Fibroblast of peridontal ligament (primary cell): Measurements from ENCODE around the gene ERH.

Experiments
- DNase-seq: peaks from one replicate; pipeline ENCODE4 v3.0.0-alpha.2; 2010; ENCODE audit errors: extremely low read depth

ERH gene

DNA sequence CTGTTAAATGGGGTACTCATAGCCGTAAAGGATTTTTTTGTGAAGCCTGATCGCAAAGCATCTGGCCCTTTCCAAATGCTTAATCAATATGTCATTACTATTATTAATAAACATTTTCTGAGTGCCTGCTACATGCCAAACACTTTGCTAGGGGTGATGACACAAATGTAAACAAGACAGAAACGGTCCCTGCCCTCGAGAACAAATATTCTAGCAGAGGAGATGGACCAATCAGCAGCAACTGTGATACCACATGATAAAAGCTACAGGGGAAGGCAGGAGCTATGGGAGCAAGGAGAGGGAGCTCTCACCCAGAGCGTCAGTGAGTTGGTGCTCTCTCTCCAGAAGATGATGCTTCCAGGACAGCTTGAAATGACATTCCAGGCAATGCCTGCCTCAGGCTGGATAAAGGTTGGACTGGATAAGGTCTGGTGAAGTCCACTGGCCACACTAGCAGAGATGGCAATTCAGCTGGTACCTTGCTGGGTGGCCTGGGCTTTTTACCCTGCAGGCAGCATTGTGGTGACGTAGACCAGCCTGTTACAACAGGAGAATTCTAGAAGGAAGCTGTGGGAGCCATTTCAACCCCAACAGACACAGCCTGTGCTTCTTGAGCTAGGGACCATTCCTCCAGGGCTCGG, 41.1 kb downstream of the ERH start:
- DNase-seq, result no peak

DNA sequence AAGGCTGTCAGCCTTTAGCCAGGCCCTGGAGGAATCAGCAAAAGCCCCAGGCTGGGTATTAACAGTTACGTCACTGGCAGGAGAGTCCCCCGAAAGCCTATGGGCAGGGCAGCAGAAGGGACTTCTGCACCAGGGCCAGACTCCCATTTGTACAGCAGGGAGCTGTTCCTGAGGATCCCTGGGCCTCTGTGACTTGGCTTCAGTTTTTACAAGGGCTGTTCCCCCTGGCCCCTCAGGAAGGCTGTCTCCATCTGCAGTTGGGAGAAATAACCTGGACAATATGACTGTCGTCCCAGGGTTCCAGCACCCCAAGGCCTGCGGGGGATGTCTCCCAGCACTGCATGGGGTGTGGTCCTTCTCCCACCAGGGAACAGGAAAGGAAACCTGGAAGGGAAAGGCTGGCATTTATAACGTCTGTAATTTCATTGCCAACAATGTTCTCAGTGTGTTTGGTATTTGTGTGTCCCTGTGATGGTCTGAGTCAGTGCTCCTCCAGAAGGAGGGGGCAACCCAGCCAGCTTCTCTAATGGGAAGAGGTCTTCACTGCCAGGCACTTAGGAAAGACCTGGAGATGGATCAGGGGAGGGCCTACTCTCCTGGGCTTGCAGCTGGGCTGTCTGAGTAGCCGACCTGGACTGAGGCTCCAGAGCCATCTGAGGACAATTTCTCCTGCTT, 42.4 kb downstream of the ERH start:
- peak; percentile 84 for DNase-seq

DNA sequence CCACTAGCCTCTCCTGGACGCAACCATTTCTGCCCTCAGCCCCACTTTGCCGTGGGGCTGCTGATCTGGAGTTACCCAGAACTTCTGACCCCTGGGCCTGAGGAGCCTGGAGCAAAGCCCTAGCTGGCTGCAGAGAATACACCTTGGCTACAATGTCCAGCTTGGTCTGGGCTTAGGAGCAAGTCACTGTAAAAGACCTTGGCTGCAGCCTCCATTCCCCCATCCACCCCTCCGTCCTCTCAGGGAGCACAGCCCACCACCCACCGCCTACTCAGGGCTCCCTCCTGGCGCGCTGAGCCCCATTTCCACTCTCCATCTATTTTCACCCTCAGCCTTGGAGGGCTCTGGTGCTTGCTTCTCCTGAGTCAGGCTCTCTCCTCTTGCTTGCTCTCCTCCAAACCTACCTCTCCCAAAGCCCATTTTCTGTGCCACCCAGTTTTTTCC, 42.9 kb downstream of the ERH start:
- DNase-seq, result no peak

DNA sequence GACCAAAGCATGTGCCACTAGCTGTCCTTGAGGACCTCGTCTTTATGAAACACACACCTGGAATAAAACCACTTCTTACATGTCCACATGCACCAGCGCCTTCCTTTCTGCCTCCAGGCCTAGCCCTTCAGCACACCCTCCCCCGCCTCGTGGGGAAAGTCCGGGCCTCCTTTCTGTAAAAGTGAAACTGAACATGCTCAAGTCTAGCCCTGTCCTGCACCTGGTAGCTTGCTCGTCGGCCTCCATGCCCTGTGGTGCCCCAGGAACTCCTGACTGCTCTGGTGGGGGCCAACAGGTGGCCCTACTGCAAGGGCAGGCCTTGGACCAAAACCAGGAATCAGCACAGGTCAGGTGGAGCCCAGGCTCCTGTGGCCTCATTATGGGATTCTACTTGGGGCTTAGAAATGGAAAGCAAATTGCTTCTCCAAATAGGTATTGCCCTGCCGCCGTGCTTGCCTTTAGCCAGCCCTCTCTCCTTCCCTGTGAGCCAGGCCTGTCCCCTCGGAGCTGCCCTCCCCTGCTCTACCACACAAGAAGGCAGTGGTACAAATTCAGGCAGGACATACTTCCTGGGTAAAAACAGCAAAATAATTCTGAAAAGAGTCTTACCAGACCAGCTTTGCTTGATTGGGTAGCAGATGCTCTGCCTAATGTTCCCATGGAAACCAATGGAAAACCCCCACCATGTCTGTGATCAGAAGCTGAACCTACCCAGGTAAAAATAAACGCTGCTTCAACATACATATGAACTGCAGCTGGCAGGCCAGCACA, 43.5 kb downstream of the ERH start:
- DNase-seq, result no peak

DNA sequence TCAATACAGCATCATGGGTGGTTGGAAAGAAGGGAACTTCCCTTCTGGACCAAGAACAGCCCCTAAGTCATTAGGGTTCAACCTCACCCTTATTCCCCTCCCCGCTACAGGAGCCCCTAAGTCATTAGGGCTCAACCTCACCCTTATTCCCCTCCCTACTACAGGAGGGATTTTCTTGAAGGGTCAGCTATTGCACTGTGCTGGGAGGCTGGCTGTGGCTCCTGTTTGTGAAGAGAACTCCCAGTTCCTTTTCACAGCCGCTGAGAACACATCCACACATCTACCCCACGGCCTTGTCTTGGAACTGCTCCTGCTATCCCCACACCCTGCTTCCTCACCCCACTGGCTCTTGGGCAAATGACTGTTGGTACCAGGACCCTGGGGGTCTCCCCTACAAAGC, 44.9 kb downstream of the ERH start:
- DNase-seq, result no peak

DNA sequence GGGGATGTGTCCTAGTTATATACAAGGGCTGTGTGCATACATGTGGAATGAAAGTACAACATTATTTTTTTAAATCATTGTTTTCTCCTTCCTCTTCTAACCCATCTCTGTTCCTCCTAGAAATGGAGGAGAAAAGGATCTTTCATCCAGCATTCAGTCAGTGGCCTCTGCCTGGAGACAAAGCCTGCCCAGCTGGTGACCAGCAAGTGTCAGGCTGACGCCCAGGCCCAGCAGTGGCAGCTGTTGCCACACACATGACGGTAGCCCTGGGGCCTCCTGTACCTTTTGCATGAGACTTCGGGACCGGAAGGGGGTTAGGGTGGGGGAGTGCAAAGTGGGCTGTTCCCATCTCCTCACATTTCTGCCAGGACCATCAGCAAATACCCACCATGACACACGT, 46.2 kb downstream of the ERH start:
- no peak for DNase-seq

DNA sequence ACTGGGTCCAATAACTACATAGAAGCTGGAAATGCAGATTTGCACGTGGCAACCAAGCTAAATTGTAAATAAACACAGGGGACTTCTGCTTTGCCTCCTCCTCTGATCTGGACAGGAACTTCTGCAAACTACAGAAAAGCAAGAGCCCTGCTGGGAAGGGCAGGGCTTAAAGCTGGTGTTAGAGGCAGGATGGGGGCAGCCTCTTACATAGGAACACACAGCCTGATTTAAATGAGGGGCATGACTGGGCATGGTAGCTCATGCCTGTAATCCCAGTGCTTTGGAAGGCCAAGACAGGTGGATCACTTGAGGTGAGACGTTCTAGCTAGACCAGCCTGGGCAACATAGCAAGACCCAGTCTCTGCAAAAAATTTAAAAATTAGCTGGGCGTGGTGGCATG, 46.7 kb downstream of the ERH start:
- no peak for DNase-seq

DNA sequence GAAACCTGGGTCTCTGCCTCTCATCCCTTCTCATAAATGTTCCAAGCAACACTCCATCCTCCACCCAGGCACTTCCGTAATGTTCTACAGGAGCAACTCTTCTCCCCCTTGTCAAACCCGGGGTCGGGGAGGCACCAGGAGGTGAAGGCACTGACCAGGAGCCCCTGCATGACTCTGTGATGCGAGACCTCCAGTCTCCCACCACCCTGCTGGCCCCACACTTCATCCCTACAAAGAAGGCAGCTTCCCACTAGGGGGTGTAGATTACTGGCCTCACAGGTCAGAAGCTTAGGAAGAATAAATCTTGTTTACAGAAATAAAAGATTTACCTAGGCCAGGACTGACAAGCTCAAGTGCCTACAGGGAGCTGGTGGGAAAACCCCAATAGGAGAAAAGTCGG, 47.2 kb downstream of the ERH start:
- no peak for DNase-seq

DNA sequence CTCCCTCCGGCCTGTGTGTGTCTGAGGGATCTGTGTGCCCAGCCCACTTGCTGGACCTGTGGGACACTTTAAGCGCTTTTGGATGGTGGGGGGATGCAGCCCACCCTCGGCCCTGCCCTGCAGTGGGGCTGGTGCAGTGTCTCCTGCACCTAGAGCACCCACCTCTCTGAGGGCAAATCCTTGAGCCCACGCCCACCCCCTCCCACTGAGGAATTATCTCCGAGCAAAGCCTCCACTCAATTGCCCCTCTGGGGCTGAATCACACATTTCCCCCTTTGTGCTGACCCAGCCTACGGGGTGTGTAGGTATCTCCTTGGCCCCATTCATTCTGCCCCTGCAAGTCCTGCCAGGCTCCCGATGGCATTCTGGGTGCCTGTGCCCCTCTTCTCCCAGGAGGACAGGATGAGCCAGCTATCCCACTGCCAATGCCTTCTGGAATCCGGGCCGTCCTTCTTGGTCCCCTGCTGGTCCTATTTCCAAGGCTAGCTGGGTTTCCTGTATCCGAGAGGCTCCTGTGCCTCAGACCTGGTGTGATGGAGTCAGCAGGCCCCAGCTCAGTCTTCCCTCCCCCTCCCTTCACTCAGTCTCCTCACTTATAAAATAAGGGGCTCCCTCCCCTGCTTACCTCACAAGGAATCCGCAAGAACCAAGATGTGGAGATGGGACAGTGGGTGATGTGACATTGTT, 48.9 kb downstream of the ERH start:
- no peak for DNase-seq

DNA sequence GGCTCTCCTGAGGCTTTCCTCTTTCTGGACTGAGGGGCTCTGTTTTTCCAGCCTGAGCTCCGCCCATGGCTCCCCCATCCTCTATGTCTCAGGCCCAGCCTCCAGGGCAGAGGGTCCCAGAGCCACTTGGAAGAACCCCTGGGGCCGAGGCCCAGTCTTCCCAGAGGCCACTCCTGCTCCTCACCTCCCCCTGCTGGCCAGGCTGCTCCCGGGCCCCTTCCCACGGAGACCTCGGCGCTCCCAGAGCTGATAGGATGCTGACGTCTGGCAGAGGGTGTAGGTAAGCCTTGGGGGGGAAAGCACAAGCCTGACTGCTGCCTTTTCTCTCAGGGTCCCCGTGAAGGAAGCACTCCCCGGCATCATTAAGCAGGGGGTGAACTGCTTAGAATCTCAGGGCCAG, 51.4 kb downstream of the ERH start:
- DNase-seq, result no peak

DNA sequence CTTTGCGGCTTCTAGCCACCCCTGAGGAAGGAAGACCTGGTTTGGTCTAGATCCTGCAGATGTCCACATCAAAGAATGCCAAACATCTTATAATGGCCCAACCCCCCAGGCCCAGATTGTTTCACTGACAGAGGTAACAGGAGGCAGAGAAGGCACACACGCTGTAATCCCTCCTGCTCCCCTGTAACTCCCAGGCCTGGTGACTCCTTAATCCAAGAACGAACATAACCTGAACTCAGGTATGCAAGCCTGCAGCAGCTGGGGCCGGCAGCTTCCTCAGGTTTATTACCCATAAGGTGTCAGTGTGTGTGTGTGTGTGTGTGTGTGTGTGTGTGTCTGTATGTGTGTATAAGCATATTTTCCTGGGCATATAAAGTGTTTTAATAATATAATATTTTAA, 52.7 kb downstream of the ERH start:
- no peak for DNase-seq

DNA sequence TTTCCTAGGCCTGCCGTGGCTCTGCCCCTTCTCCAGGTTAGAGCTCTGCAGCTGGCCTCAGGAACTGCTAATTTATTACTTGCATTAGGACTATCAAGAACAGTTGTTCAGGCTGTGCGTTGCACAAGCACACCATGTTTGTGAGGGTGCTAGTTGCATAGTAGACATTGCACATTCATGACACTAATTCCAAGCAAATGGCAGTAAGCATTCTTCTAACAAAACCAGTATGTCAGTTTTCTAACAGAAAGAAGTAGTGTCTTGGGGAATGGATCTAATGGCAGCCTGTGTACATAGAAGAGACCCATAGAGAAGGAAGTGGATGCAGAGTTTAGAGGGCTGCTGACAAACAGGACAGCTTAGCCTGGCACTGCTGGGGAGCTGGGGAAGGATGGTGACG, 53.9 kb downstream of the ERH start:
- no peak for DNase-seq

DNA sequence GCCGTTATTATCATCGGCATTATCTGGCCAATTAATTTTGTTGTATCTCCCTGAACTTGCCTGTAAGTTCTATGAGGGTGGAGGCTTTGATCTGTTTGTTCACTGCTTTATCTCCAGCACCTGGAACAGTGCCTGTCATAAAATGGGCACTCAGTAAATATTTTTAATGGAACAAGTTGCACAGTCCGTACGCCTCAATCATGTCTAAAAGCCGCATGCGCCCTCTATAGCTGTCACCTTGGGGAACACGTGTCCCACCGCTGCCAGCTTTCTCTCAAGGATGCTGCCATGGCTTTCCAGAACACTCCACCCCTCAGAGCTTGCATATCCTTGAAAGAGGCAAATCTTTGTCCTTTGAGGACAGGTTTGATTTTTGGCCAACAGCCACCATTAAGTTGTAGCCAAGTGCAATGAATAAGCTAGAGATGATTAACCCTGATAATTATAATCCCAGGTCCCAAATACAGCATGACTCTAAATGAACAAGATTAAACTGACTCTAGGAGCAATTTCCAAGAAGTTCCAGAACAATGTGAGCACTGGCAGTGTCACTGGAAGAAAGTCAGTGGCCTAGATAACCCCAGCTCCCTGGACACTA, 55.1 kb downstream of the ERH start:
- no peak for DNase-seq

DNA sequence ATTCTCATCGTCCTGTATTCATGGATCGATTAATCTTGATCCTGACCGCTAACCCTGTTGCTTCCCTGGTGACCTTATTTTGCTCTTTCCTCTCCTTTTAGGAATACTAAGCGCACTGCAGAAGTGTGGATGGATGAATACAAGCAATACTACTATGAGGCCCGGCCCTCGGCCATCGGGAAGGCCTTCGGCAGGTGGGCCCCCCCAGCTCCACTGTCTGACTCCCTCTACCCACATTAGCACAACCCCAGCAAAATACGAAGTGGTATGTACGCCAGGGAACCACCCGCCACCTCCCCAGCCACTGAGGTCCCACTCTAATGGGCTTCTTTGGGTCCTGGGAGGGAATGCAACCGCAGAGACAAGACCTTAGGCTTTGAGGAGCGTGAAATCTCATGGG, 58.7 kb downstream of the ERH start:
- DNase-seq, result no peak

DNA sequence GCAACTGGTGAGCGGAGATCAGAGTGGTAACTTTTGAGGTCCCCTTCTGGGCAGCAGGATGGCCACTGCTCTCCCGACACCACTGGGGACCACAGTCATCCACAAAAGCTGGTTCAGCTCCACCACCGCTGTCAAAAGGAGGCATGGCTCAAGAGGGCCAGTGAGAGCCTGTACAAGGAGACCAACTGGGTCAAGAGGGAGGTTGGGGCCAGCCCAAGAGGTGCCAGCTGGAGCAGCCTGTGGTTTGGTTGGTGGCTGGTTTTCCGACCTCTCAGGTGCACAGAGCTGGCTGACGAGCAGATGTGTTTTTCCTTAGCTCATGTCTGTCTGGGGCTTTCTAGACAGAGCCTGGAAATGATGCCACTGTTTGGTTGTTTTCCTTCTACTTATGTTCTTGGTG, 60.1 kb downstream of the ERH start:
- no peak for DNase-seq

DNA sequence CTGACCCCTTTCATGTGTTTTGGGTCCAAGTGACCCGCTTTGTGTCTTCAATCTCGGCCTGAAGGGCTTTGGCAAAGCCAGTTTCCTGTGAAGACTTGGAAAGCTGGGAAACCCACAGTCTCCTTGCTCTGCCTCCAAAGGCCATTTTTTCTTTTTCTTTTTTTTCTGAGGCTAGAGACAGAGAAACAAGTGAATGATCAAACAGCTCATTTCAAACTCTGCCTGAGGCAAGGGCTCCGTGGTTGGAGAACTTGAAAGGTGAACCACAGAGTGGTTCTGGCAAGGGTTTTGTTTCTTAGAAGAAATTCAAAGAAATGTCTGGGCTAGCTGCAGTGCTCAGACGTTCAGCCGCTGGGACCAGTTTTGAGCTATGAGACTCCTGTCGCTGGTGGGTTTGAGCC, 62.7 kb downstream of the ERH start:
- peak; percentile 43 for DNase-seq

DNA sequence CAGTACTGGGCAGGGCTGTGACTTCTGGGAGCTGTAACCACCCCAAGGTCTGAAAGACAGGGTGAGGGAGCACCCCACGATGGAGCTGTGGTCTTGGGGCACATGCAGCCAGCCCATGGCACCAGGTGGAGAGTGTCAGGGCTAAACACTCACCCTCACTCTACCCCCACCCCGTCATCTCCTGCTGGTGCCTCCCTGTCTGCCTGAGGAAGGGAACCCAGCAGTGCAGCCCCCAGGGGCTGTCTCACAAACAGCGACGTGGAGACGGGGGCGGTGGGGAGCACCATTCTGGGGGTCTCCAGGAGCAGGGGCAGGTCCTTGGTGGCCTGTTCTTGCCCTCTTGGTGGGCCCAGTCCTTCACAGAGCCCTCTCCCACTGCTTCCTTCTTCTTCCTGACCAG, 63.5 kb downstream of the ERH start:
- no peak for DNase-seq

DNA sequence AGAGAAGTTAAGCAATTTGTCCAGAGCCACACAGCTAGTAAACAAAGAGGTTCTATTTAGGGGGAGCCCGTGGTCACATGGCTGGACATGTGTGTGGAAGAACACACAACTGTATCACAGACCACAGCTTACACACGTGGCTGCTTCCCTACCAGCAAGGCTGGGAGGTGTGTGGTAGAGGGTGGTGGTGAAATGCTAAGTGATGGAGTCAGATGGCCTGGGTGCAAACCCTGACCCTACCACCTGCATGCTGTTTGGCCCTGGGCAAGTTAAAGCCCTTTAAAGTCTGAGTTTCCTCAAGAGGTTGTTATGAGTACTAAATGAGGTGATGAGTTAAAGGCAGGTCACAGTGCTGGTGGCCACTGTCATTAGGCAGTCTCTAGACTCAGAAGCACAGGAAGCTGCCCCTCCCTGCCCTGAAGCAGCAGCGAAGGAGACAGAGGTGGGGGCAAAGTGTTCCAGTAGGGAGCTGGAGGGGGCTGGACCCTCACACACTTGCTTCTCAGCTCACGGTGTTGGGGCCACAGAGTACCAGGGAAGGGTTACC, 64.2 kb downstream of the ERH start:
- DNase-seq, result no peak

DNA sequence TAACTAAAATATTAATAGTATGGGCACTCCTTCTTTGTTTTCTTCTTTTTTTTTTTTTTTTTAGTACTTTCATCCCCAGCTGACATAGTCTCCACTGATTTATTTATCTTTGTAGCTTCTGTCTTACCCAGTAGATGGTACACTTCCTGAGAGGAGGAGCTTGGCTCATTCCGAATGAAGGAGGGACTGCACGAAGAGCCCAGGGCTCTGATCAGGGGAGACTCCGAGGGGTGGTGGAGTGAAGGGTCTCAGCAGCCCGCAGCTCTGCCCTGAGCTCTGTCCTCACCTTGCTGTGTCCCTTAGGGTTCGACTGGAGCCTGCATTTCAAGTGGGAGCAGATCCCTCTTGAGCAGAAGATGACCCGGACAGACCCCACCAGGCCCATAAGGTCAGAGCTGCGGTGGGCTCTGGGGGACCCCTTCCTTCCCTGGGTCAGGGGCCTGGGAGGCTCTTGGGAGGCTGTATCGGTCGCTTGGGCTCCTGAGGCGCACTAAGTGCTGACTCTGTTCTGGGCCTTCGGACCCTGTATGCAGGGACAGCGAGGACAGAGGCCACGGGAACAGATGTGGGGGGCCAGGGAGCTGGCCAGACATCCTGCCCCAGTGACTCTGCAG, 65.2 kb downstream of the ERH start:
- no peak for DNase-seq

DNA sequence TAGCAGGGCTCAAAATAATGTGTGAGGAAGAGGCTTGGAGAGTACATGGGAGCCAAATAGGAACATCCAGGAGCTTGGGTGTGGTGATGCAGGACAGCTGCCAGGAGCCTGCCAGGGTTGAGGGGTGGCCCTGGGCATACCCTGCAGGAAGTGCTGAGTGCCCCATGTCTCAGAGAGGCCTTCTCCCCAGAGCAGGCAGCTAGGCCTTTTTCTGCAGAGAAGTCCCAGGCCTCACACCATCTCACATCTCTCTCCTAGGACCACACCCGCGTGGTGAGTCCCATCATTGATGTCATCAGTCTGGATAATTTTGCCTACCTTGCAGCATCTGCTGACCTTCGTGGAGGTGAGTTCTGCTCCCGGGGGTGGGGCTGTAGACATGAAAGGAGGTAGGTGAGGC, 66.9 kb downstream of the ERH start:
- no peak for DNase-seq
